GM23338 (cell line): ENCODE measurements around the gene FRMD1. TPM values are rescaled to one million over a fixed set of nuclear protein-coding genes. Genes with fewer than 3 reads are reported as not detected.

Experiments used
- ATAC-seq: fragments of 200-7000 bp; cut with Tn5 transposase; 3 replicates; pipeline ENCODE4 v1.9.1; 2020
- DNase-seq: peaks from one replicate; pipeline ENCODE4 v3.0.0-alpha.2; 2015; ENCODE audit warnings: low spot score
- H2AFZ ChIP-seq: fragments of 200-600 bp; sonication (generic); 2 replicates; pipeline ENCODE4 v1.8.0; 2016; ENCODE audit warnings: antibody characterized with exemption, mild to moderate bottlenecking, moderate library complexity
- H3F3A ChIP-seq: fragments of 200-600 bp; sonication (generic); replicated peaks from 2 replicates; pipeline ENCODE4 v1.8.0; 2017; ENCODE audit warnings: antibody characterized with exemption, mixed run types, low read depth
- H3K27ac ChIP-seq: fragments of 200-600 bp; sonication (generic); 2 replicates; pipeline ENCODE4 v1.6.1; 2016; ENCODE audit warnings: low read depth
- H3K27me3 ChIP-seq: fragments of 200-600 bp; sonication (generic); 2 replicates; pipeline ENCODE4 v1.8.0; 2016; ENCODE audit warnings: mild to moderate bottlenecking, mixed run types, moderate library complexity; ENCODE audit not compliant: insufficient read depth
- H3K36me3 ChIP-seq: fragments of 200-600 bp; sonication (generic); 2 replicates; pipeline ENCODE4 v1.8.0; 2016; ENCODE audit warnings: mild to moderate bottlenecking; ENCODE audit not compliant: insufficient read depth
- H3K4me1 ChIP-seq: fragments of 200-600 bp; sonication (generic); 2 replicates; pipeline ENCODE4 v1.8.0; 2016; ENCODE audit warnings: mild to moderate bottlenecking, moderate library complexity; ENCODE audit not compliant: insufficient read depth
- H3K4me2 ChIP-seq: fragments of 200-600 bp; sonication (generic); 2 replicates; pipeline ENCODE4 v1.7.1; 2017; ENCODE audit warnings: mixed run types
- H3K4me3 ChIP-seq: fragments of 200-600 bp; sonication (generic); 2 replicates; pipeline ENCODE4 v1.6.1; 2016; ENCODE audit warnings: mixed run types
- H3K79me2 ChIP-seq: fragments of 200-600 bp; sonication (generic); replicated peaks from 2 replicates; pipeline ENCODE4 v1.8.0; 2017; ENCODE audit warnings: mild to moderate bottlenecking; ENCODE audit not compliant: insufficient read depth
- H3K9me2 ChIP-seq: fragments of 200-600 bp; sonication (generic); 2 replicates; pipeline ENCODE4 v1.8.0; 2017; ENCODE audit not compliant: insufficient read depth
- H4K20me1 ChIP-seq: fragments of 200-600 bp; sonication (generic); replicated peaks from 2 replicates; pipeline ENCODE4 v1.8.0; 2017; ENCODE audit warnings: mild to moderate bottlenecking; ENCODE audit not compliant: insufficient read depth
- H3K27ac Mint-ChIP-seq: 2 replicates; pipeline ENCODE4 v1.8.0; 2020; ENCODE audit warnings: inconsistent platforms, mild to moderate bottlenecking, moderate library complexity, mixed read lengths
- H3K27me3 Mint-ChIP-seq: 3 replicates; pipeline ENCODE4 v1.8.0; 2022; ENCODE audit warnings: low read depth, mild to moderate bottlenecking, moderate library complexity, mixed read lengths, inconsistent platforms; ENCODE audit not compliant: insufficient read depth, poor library complexity
- H3K36me3 Mint-ChIP-seq: 3 replicates; pipeline ENCODE4 v1.8.0; 2021; ENCODE audit warnings: low read depth, mild to moderate bottlenecking, inconsistent platforms, moderate library complexity, mixed read lengths
- H3K4me1 Mint-ChIP-seq: 3 replicates; pipeline ENCODE4 v1.8.0; 2020; ENCODE audit warnings: mild to moderate bottlenecking, inconsistent platforms, mixed read lengths
- H3K4me3 Mint-ChIP-seq: 3 replicates; pipeline ENCODE4 v1.8.0; 2021; ENCODE audit warnings: moderate library complexity, mild to moderate bottlenecking, inconsistent platforms, mixed read lengths
- H3K9me3 Mint-ChIP-seq: 3 replicates; pipeline ENCODE4 v1.8.0; 2020; ENCODE audit warnings: moderate library complexity, mild to moderate bottlenecking, inconsistent platforms, mixed read lengths
- CTCF ChIP-seq, 2 experiments: fragments of 200-600 bp in 1 of 2; sonication (generic) in 1 of 2; conservative IDR thresholded peaks; 2 replicates each; pipeline versions ENCODE4 v1.5.1 to v1.6.1; 2016 to 2017; ENCODE audit warnings: antibody characterized with exemption in 2 of 2, low read depth in 2 of 2, mild to moderate bottlenecking in 2 of 2, moderate library complexity in 1 of 2
- EZH2 ChIP-seq: fragments of 200-600 bp; sonication (generic); IDR thresholded peaks from one replicate; pipeline ENCODE4 v1.8.0; 2017; ENCODE audit warnings: antibody characterized with exemption, mild to moderate bottlenecking, low read depth; ENCODE audit not compliant: unreplicated experiment
- EZH2phosphoT487 ChIP-seq: fragments of 200-600 bp; sonication (generic); IDR thresholded peaks from one replicate; pipeline ENCODE4 v1.8.1; 2018; ENCODE audit warnings: antibody characterized with exemption; ENCODE audit not compliant: unreplicated experiment
- POLR2AphosphoS5 ChIP-seq: IDR thresholded peaks from 2 replicates; pipeline ENCODE4 v1.6.1; 2016; ENCODE audit warnings: antibody characterized with exemption, low read depth
- STAT1 ChIP-seq: IDR thresholded peaks from one replicate; pipeline ENCODE4 v1.6.1; 2016; ENCODE audit warnings: antibody characterized with exemption; ENCODE audit not compliant: unreplicated experiment
- ZNF114 ChIP-seq: fragments of 250-450 bp; sonication (Bioruptor Pico); IDR thresholded peaks from 2 replicates; pipeline ENCODE4 v1.5.0; 2020; ENCODE audit warnings: mild to moderate bottlenecking, moderate library complexity
- ZNF331 ChIP-seq: fragments of 250-450 bp; sonication (Bioruptor Pico); IDR thresholded peaks from 2 replicates; pipeline ENCODE4 v1.5.0; 2020; ENCODE audit warnings: low read depth, mild to moderate bottlenecking, moderate library complexity
- polyA plus RNA-seq: library from polyadenylated mRNA; unstranded; fragments of >200 nt; fragmentation: Nextera tagmentation; extraction: Ambion mirVana; gene quantifications from 2 replicates; pipeline ENCODE4 v1.2.1, GENCODE V29; 2016
- total RNA-seq: library from RNA; depleted of rRNA; stranded (reverse); fragments of >200 nt; shearing (Covaris generic); gene quantifications from 2 replicates; pipeline ENCODE4 v1.2.3, GENCODE V29; 2014
- TF ChIP-seq, protein P1 (sequence below): IDR thresholded peaks from 2 replicates; pipeline ENCODE4 v1.6.1; 2016; ENCODE audit warnings: antibody characterized with exemption
- TF ChIP-seq, protein P2 (sequence below): fragments of 250-450 bp; sonication (Bioruptor Pico); IDR thresholded peaks from 2 replicates; pipeline ENCODE4 v1.5.0; 2020; ENCODE audit warnings: mild to moderate bottlenecking, moderate library complexity

Gene FRMD1
- total and polyA plus RNA-seq, 2 experiments from 2014 or later = 1.0 to 2.0 TPM

GRCh38 chr6:168016176-168016620, 62.8 kb downstream of the FRMD1 start:
- Mint-ChIP-seq H3K27me3 (no peaks in the 10 kb centered on the region), H3K9me3 (peaks cover 10% of the 10 kb centered on the region), H3K4me1 (peaks cover 9% of the 10 kb centered on the region; the same call in 2 of the 3 replicates), H3K4me3 (no peak overlapping the region), H3K36me3 (peaks cover 7% of the 10 kb centered on the region; the same call in 1 of the 3 replicates), H3K27ac (no peak overlapping the region)
- DNase-seq (no peak), ATAC-seq (peak; percentile 28; the same call in 2 of the 3 replicates)
- Histone ChIP-seq H3F3A (no peaks in the 10 kb centered on the region), H3K9me2 (no peaks in the 10 kb centered on the region), H4K20me1 (no peaks in the 10 kb centered on the region), H3K4me1 (no peaks in the 10 kb centered on the region), H3K36me3 (no peaks in the 10 kb centered on the region), H3K27me3 (no peaks in the 10 kb centered on the region), H3K27ac (no peak overlapping the region), H3K4me3 (no peak overlapping the region), H3K79me2 (no peaks in the 10 kb centered on the region), H2AFZ (peak overlapping the region; percentile 52; the same call in 1 of the 2 replicates), H3K4me2 (0 out of 2 replicates have a peak overlapping the region, but pooled peaks have one; percentile 32)
- TF ChIP-seq, protein P1, sequence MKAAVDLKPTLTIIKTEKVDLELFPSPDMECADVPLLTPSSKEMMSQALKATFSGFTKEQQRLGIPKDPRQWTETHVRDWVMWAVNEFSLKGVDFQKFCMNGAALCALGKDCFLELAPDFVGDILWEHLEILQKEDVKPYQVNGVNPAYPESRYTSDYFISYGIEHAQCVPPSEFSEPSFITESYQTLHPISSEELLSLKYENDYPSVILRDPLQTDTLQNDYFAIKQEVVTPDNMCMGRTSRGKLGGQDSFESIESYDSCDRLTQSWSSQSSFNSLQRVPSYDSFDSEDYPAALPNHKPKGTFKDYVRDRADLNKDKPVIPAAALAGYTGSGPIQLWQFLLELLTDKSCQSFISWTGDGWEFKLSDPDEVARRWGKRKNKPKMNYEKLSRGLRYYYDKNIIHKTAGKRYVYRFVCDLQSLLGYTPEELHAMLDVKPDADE = no peak
- no peak for TF ChIP-seq ZNF331
- no peak for TF ChIP-seq STAT1
- no peak for TF ChIP-seq ZNF114 (CRISPR knock-in tag)
- no peak for TF ChIP-seq EZH2
- no peak for TF ChIP-seq POLR2AphosphoS5
- no peak for TF ChIP-seq CTCF (conservative IDR thresholded peaks at IDR 0.05; ENCODE audit: low read depth in 2 of 2)
- TF ChIP-seq, protein P2, sequence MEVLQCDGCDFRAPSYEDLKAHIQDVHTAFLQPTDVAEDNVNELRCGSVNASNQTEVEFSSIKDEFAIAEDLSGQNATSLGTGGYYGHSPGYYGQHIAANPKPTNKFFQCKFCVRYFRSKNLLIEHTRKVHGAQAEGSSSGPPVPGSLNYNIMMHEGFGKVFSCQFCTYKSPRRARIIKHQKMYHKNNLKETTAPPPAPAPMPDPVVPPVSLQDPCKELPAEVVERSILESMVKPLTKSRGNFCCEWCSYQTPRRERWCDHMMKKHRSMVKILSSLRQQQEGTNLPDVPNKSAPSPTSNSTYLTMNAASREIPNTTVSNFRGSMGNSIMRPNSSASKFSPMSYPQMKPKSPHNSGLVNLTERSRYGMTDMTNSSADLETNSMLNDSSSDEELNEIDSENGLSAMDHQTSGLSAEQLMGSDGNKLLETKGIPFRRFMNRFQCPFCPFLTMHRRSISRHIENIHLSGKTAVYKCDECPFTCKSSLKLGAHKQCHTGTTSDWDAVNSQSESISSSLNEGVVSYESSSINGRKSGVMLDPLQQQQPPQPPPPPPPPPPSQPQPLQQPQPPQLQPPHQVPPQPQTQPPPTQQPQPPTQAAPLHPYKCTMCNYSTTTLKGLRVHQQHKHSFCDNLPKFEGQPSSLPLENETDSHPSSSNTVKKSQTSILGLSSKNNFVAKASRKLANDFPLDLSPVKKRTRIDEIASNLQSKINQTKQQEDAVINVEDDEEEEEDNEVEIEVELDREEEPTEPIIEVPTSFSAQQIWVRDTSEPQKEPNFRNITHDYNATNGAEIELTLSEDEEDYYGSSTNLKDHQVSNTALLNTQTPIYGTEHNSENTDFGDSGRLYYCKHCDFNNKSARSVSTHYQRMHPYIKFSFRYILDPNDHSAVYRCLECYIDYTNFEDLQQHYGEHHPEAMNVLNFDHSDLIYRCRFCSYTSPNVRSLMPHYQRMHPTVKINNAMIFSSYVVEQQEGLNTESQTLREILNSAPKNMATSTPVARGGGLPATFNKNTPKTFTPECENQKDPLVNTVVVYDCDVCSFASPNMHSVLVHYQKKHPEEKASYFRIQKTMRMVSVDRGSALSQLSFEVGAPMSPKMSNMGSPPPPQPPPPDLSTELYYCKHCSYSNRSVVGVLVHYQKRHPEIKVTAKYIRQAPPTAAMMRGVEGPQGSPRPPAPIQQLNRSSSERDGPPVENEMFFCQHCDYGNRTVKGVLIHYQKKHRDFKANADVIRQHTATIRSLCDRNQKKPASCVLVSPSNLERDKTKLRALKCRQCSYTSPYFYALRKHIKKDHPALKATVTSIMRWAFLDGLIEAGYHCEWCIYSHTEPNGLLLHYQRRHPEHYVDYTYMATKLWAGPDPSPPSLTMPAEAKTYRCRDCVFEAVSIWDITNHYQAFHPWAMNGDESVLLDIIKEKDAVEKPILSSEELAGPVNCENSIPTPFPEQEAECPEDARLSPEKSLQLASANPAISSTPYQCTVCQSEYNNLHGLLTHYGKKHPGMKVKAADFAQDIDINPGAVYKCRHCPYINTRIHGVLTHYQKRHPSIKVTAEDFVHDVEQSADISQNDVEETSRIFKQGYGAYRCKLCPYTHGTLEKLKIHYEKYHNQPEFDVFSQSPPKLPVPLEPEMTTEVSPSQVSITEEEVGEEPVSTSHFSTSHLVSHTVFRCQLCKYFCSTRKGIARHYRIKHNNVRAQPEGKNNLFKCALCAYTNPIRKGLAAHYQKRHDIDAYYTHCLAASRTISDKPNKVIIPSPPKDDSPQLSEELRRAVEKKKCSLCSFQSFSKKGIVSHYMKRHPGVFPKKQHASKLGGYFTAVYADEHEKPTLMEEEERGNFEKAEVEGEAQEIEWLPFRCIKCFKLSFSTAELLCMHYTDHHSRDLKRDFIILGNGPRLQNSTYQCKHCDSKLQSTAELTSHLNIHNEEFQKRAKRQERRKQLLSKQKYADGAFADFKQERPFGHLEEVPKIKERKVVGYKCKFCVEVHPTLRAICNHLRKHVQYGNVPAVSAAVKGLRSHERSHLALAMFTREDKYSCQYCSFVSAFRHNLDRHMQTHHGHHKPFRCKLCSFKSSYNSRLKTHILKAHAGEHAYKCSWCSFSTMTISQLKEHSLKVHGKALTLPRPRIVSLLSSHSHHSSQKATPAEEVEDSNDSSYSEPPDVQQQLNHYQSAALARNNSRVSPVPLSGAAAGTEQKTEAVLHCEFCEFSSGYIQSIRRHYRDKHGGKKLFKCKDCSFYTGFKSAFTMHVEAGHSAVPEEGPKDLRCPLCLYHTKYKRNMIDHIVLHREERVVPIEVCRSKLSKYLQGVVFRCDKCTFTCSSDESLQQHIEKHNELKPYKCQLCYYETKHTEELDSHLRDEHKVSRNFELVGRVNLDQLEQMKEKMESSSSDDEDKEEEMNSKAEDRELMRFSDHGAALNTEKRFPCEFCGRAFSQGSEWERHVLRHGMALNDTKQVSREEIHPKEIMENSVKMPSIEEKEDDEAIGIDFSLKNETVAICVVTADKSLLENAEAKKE = no peak
- TF ChIP-seq EZH2phosphoT487 = no peak
